Activated CD4-positive, CD25-positive, alpha-beta regulatory T cell treated with anti-CD3 and anti-CD28 coated beads, Interleukin-2, amount 50 U/mL, for 72 hours (primary cell): Measurements from ENCODE around the gene HOXD10.

Experiments used
- DNase-seq: peaks from one replicate; pipeline ENCODE4 v3.0.0; 2021

The HOXD10 gene

DNA sequence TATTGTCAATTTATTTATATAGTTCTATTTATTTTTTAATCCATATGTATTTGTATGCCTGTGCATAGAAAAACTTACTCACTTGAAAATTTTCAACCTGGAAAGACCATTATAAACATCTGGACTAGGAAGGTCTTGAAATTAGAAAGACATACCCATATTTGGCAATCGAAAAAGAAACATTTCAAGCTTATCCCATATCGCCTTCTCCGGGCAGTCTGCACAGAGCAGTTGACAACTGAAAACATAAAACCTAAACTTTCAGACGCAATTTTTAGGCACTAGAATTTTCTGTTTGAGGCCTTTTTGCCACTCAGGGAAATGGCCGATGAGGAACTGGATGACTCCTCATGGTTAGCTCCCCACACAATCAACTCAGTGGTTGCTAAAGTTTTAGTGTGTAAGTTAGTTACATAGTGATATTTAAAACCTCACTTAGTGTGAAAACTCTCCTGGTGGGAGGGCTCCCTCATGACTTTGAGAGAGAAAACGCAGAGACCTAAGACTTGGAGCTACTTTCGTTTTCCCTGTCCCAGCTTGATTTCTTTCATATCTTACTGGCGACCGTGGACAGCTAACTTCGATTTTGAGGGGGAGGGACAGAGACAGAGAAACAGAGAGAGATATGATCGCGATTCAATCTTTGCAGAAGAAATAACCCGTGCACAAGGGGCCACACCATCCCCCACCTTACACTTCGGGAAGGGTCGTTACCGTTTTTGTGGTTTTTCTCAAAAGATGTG lies 20.2 kb upstream of the HOXD10 start:
- DNase-seq = no peak

DNA sequence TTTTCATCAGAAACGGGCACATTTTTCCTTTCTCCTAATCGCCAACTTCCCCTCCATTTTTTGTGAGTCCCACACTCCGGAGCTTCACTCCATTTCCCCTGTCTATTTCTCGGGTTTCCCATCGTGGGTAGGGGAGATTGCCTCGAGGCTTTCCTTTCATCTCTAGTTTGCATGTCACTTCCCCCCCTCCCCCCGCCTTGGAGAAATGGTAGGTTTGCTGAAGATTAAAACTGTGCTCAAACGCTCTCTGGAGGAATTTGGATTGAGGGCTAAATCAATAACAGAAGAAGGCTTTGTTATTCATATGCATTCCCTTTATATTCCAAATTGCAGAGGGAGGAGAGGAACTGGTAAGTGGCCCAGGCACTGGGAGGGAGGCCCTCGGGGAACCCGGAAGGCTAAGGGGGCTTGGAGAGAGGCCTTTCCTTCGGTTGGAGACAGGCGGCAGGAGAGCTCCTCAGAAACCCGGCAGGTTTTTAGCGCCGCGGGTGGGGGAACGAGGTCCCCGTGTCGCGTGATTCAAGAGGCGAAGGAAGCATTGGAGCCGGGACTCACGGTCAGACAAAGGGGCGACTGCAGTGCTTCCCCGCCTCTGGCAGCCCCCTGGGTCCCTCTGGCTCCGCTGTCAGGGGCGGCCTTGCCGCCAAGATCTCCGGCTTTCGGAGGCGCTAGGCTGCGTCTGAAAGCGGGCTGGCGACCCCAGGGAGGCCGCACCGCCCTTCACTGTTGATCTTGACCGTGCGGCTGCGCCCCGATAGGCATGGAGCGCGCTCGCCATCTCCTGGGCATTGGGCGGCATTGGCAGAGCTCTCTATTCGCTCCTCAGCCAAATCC lies 19.4 kb upstream of the HOXD10 start:
- peak; percentile 55 for DNase-seq

DNA sequence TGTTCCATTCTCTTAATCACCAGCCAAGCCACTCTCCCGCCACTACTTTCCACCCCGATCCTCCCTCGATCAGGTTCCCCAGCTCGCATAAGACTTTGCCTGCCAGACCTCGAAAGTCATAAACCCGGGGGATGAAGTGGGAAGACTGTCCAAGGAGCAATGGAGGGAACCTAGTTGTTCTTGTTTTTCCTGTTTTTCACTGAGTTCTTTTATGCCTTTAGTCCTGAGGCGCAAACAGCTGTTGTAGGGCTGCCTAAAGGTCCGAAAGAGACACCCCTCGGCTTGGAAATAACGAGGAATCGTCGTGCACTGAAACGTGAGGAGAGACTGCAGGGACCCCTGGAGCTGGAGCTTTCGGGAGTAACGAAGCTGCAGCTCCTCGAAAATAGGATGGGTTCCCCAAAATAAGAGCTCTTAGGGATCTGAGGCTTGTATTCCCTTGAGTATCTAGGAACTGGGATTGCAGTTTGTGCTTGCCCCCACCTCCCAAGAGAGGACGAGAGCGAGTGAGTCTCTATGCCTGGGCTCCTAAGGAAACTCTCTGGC lies 18.7 kb upstream of the HOXD10 start:
- DNase-seq = no peak

DNA sequence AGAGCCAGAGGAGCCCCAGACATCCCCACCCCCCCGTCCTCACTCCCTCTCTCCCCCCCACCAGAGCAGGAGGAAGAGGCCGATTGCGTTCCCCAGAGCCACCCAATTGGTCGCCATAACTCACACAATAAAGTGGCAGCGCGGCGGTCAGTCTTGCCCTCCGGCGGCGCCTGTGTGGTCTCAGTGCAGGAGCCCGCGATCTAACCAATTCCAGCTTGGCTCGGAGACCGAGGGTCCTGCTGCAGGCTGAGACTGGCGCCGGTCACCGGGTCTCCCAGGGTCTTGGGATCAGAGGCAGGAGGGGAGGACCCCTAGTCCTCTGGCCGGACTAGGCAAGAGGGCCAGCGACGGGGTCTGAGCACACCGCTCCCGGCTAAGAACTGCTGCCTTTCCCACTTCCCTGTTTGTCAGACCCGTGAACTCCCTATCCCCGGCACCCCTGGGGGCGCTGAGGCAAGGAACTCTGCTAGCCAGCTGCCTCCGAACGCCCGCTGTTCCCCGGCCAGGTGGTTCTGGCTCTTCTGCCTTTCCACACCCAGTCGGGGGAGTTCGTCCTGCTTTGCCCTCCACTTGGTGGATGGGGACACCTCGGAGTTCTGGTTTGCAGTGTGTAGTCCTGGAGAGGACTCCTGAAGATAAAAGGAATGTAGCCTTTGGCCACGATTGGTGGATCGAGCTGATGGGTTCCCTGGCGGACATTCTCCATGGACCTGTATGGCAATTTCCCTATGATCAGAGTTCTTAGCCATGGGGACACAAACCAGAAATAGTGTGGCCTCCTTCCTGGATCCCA lies 18.0 kb upstream of the HOXD10 start:
- no peak for DNase-seq

DNA sequence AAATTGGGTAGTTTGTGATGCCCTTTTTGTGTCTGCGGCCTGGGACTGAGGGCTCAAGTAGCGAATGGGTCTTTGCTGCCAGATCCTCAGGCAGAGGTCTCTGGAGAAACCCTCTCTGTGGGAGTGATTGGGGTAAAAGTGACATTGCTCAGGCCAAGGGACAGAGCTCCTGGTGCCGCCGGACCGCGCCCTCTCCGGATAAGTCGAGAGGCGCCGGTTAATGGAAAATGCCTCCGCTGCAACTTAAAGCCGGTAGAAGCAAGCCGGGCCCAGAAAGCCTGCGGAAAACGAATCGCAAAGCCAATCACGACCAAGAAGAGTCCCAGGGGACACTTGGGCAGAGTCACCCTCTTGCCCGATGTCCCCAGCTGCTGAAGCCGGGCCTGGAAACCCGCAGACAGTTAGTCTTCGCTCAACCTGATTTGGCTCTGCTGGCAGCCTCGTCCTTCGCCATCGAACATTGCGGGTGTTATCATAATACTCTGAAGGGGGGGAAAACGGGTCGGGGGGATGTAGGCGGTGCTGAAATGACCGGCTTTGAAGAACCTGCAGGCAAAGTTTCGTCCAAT lies 17.3 kb upstream of the HOXD10 start:
- DNase-seq = no peak

DNA sequence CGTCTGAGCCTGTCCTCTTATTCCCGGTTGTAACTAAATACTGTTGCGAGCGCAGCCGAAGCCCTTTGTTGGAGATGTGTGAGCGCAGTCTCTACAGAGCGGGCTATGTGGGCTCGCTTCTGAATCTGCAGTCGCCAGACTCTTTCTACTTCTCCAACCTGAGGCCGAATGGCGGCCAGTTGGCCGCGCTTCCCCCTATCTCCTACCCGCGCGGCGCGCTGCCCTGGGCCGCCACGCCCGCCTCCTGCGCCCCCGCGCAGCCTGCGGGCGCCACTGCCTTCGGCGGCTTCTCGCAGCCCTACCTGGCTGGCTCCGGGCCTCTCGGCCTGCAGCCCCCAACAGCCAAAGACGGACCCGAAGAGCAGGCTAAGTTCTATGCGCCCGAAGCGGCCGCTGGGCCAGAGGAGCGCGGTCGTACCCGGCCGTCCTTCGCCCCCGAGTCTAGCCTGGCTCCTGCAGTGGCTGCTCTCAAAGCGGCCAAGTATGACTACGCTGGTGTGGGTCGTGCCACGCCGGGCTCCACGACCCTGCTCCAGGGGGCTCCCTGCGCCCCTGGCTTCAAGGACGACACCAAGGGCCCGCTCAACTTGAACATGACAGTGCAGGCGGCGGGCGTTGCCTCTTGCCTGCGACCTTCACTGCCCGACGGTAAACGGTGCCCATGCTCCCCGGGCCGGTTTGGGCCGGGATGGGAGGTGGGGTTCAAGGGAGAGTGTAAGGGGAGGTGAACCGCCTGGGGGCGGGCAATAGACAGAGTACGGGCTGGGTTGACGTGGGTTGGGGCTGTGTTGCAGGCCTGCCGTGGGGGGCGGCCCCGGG lies 16.6 kb upstream of the HOXD10 start, which contains the start of gene HOXD12:
Gene HOXD12, plus strand, starts transcription at position 68 of the 819 bp plus-strand sequence. Its CDS starts 7 bp downstream, at position 75.
- no peak for DNase-seq

DNA sequence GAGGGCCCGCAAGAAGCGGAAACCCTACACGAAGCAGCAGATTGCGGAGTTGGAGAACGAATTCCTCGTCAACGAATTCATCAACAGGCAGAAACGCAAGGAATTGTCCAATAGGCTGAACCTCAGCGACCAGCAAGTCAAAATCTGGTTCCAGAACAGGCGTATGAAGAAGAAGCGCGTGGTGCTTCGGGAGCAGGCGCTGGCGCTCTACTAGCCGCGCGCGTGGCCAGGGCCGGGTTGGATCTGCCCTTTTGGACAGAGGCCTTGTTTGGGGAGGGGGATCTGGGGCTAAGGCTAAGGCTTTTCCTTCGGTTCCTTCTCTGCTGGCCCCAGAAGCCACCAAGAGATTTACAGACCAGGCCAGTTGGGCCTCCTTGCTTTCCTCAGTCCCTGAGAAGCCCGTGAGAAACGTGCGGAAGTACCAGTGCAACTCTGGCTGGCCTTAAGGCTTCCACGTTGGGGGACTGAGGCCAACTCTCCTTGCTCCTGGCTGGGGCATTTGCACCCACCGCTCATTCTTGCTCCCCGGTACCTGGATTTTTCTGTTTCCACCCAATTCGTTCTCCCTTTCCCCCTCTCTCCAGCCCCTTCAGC lies 15.9 kb upstream of the HOXD10 start:
- DNase-seq = no peak

DNA sequence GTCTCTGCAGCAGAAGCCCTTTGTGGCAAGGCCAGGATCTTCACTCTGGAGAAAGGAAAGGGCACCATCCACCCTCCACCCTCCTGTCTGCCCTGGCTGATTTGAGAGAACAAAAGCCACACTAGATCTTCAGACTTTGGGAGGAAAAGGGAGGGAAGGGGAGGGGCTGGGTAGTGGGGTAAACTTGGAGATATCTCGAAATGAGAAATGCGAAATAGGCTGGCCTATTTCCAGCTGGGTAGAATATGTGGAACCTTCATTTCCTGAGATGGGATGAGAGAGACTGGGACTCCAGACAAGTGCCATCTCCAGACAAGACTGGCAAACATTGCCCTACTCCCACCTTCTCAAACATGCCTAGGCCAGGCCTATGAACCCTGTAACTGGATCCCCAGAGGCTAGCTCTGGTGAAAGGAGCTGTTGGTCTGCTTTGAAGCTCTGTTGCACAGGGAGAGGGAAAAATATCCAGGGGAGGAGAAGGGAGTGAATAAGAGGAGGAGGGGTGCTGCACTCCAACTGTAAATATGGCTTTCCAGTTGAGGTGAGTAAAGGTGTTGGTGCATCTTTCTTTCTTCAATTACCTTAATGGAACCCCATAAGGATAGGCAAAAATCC lies 15.3 kb upstream of the HOXD10 start:
- no peak for DNase-seq

DNA sequence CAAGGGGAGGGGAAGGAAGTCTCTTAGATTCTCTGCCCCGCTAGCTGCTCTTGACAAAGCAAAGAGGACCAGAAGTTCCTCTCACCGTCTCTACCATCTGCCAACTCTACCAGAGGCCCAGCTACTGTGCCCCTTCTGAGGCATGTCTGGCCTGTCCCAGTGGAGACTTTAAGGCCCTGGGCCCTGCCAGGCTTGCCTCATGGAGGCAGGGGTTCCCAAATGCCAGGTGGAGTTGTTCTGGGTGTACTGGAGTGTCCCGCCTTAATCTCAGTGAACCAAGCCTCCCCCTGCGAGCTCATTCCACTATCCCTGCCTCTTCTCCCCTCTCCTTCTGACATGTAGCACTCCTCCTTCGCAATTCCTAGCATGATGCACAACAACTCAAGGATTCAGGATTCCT lies 14.7 kb upstream of the HOXD10 start:
- no peak for DNase-seq

DNA sequence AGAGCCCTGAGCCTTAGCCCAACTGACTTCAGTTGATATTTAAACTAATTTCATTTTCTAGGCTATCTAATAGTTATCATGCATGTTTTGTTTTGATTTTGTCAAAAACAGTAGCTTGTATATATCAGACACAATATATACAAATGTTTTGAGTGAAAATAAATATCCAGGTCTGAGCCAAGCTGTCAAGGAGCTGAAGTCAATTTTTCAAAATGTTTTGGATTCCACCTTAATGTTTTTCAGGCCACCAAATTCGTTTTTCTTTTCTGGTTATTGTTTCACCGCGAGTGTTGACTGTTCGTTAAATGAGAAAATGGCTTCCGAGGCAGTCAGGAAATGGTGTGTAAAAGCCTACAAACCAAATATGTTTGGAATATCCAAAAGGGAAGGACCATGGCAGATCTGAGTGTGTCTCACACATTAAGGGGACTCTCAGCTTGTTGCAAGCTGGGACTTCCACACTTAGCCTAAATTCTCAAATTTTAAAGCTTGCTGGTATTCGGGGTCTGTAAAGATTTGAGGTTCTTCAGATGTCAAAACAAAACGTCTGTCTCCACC lies 14.2 kb upstream of the HOXD10 start:
- DNase-seq = no peak

DNA sequence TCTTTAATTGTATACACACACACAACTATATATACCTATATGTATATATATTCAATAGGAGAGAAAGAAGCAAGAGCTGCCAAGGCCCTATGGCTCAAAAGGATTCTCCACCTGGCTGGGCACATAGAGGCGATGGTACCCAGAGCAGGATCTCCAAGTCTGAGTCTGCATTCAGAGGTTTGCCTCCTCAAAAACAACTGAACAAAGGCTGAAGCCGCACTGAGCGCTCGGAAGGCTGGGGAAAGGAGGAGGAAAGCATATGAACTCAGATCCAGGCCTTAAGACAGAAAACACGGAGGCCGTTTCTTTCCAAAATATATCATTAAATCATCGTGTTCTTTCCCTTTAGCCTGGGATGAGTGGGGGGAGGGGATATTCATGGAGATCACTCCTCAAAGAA lies 13.4 kb upstream of the HOXD10 start:
- DNase-seq = no peak

DNA sequence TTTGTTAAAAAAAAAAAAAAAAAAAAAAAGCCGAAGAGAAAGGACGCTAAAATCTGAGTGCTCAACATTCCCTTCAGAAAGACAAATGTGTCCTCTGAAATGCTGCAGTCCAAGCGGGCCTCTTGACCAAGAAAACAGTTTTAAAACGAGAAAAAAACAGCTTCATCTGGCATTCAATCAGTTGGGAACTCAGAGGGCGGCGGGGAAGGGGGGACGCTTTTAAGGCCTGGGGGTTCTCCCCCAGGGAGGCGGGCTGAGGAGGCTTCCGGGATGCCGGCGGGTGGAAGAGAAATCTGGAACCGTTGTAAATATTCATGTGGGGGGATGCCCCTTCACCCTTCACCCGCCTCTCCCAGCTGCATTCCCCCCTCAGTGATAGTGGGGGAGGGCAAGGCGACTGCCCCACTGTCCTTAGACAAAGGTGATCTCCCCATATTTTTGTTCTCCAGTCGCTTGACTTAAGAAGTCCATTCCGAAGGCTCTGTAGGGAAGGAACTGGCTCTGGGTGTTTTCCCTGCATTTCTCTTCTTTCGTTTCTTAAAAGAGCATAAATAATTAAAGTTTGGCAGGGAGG lies 12.7 kb upstream of the HOXD10 start:
- no peak for DNase-seq

DNA sequence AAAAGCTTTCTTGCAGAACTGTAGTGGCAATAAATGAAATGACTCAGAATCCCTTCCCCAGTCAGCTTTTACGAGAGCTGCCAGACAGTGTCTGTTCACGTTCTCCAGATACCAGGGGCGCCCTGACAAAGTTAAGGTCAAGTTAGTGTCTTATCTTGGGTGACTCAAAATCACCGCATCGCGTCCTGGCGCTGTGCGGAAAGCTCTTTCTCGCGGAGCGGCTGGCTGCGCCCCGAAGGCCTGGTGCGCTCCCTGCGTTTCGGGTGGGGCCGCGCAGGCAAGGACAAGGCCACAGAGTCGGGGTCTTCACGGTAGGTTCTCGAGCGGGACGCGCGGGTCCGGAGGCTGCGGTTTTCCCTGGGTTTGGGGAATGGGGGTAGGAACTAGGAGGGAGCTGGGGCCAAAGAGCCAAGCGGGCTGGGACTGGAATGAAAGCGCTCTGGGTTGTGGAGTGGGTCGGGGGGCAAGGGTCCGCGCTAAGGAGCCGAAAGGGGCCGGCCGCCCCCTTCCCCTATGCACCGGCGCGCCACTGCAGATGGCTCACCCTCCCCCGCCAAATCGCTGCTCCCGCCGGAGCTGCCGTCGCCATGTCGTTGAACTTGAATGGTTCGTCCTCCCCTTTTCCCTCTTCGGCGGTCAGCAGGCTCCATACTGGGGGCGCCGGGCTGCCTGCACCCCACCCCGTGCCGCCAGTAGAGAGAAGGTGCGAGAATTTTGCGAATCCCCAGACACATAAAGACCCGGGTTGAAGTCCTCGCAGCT lies 12.1 kb upstream of the HOXD10 start:
- no peak for DNase-seq

DNA sequence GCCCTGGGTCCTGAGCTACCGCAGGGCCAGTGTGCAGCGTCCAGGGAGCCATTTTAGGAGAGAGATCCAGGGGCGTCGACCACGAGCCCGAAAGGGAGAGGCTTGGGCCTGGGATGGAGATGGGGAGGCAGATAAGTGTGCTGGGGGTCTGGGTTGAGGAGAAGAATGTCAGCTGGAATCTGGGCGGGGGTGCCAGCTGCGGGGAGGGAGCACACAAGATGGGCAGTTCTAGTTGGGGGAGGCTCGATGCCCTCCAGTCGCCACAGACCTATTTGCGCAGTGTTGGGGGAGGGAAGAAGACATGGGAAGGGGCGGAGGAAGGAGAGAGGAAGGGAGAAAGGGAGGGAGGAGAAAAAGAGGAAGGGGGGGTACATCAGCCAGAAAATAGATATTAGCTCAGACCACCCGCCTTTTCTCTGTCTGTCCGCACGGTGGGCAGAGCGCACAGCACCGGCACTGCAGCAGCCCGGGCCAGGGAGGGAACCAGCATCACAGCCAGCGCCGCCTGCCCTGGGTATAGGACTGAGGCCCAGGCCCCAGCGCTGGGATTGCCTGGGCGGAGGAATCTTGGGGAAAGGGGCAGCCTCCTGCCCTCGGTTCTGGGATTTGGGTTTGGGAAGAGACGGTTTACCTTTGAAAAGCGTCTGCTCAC lies 11.4 kb upstream of the HOXD10 start:
- DNase-seq = no peak

DNA sequence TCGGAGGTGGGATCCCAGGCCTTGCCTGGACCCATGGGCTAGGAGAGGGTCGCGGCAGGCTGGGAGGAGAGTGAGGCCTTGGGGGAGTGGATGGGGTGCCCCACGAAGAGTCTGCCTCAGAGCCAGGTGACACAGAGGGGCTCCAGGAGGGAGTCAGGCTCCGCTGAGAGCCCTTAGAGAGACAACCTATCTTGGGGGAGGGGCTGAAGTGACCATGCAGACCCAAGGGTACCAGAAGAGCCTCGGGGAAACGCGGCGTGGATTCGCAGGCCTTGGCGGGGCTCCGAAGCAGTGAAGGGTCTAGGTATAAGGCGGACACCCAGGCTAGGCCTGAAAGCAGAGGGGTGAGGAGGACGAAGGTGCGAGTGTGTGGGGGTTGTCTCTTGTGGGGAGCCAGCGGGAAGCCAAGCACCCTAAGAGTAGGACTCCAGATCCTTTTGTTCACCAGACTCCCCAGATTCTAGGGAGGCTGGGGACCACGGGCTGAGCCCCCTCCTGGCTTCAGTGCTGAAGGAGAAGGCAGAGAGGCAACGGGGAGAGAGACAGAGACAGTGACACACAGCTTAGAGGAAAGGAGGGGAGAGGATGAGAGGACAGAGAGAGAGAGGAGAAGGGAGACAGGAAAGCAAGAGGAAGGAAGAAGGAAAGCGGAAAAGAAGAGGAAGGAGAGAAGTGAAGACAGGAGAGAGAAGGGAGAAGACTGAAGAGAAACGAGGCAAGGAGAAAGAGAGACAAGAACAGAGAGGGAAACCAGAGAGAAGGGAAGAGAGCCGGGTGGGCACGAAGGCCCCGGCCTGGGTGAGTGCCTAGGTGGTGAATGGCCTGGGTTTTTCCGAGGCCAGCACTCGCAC lies 10.6 kb upstream of the HOXD10 start:
- DNase-seq = no peak

DNA sequence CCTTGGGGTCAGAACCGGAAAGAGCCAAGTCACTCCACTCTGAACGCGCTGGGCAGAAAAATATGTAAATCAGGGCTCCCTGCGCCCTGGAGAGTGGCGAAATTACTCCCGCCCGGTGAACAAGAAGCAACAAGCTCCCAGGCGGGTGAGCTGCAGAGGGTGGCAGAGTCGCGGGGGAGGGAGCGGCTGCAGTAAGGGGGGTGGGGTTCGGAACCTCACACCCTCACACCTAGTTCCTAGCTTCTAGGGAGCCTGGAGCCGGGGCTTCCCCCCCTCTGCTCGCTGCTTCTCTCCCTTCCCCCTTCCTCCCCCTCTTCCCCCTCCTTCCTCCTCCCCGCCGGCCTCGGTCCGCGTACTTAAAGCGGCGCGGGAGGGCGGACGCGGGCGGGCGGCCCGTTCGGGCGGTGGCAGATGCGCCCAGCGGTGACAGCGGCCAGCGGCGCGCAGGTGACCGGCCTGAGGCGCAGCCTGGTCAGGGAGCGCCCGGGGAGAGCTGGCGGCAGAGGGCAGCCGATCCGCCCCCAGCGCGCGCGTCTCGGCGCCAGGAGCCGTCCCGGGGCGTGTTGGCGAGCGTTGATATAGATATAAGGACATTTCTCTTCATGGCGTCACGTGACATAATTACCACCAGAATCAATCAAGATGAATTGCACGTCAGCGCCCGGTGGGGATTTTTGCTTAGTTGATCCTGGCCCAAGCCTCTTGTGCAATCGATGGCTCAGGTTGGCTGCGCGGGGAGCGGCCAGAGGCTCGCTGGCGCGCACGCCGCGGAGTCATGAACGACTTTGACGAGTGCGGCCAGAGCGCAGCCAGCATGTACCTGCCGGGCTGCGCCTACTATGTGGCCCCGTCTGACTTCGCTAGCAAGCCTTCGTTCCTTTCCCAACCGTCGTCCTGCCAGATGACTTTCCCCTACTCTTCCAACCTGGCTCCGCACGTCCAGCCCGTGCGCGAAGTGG lies 9.7 kb upstream of the HOXD10 start, which contains the start of gene HOXD11:
Gene HOXD11, plus strand, starts transcription at position 700 of the 959 bp plus-strand sequence. Its CDS starts 76 bp downstream, at position 776.
- no peak for DNase-seq
